IPS-20b (cell line): ENCODE data around the gene CXCR5.

ENCODE experiments used
- H3K27ac ChIP-seq: one replicate; pipeline ENCODE4 v1.5.1; 2013; ENCODE audit warnings: low read length
- H3K27me3 ChIP-seq: 2 replicates; pipeline ENCODE4 v1.6.1; 2013; ENCODE audit warnings: mild to moderate bottlenecking, low read length, inconsistent platforms; ENCODE audit not compliant: insufficient read depth
- H3K36me3 ChIP-seq: 2 replicates; pipeline ENCODE4 v1.6.1; 2013; ENCODE audit warnings: low read depth, mild to moderate bottlenecking, inconsistent platforms, low read length, moderate library complexity; ENCODE audit not compliant: insufficient read depth
- H3K4me1 ChIP-seq: 2 replicates; pipeline ENCODE4 v1.6.1; 2013; ENCODE audit warnings: mild to moderate bottlenecking, control low read depth, inconsistent platforms, low read length, moderate library complexity; ENCODE audit not compliant: insufficient read depth
- H3K4me3 ChIP-seq: 2 replicates; pipeline ENCODE4 v1.5.1; 2013; ENCODE audit warnings: mild to moderate bottlenecking, low read length, inconsistent platforms
- H3K9ac ChIP-seq: 2 replicates; pipeline ENCODE4 v1.6.1; 2013; ENCODE audit warnings: low read depth, mild to moderate bottlenecking, inconsistent platforms, low read length, moderate library complexity
- H3K9me3 ChIP-seq: 2 replicates; pipeline ENCODE4 v1.6.1; 2013; ENCODE audit warnings: mild to moderate bottlenecking, low read depth, low read length, inconsistent platforms; ENCODE audit not compliant: insufficient read depth

CXCR5 gene

GRCh38 chr11:118947091-118947490 lies 63.4 kb downstream of the CXCR5 start:
- Histone ChIP-seq H3K36me3 (no peaks in the 10 kb centered on the region), H3K4me3 (no peak overlapping the region), H3K4me1 (no peaks in the 10 kb centered on the region), H3K27me3 (no peaks in the 10 kb centered on the region), H3K9ac (no peak overlapping the region), H3K27ac (no peak overlapping the region), H3K9me3 (no peaks in the 10 kb centered on the region)
